ENCODE results near the gene CCR6. TPM values are rescaled to one million over a fixed set of nuclear protein-coding genes. Genes with fewer than 3 reads are reported as not detected.

Gene CCR6
- total RNA-seq, 2 experiments from 2014 or later = 0.10 to 0.35 TPM

DNA sequence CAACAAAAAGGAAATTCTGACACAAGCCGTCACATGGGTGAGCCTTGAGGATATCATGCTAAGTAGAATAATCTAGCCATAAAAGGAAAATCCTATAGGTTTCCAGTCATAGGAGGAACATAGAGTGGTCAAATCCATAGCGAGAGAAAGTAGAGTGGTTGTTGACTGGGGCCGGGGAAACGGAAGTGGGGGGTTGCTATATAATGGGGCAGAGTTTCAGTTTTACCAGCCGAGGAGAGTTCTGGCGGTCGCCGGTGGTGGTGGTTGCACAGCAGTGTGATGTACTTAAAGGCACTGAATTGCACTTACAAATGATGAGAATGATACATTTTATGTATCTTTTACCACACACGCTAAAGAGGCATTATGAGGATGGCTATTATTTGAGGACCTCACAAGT lies 30.0 kb downstream of the CCR6 start:
- ChIA-PET CTCF (ENCODE audit: unreplicated experiment) (no interaction called here), POLR2A (interaction anchor here (0.7 to 1.1 kb wide), 4 partner anchors 29 to 164 kb away, joined by 3 to 4 read pairs (median 3); no protein-coding TSS in a partner anchor)
- H3K4me3 ChIP-seq (ENCODE audit: low read depth, low read length, poor library complexity, severe bottlenecking) = peak overlapping the region; percentile 45
- intact Hi-C loops (cut with micrococcal nuclease; ENCODE audit: unreplicated experiment) = no loop called here
- peak overlapping the region; percentile 68 for H3K4me2 ChIP-seq (ENCODE audit: low read length)
- no peak for TF ChIP-seq EZH2phosphoT487 (IDR thresholded peaks at IDR 0.05; ENCODE audit: borderline replicate concordance, low read depth, low read length)
- TF ChIP-seq, protein P1, sequence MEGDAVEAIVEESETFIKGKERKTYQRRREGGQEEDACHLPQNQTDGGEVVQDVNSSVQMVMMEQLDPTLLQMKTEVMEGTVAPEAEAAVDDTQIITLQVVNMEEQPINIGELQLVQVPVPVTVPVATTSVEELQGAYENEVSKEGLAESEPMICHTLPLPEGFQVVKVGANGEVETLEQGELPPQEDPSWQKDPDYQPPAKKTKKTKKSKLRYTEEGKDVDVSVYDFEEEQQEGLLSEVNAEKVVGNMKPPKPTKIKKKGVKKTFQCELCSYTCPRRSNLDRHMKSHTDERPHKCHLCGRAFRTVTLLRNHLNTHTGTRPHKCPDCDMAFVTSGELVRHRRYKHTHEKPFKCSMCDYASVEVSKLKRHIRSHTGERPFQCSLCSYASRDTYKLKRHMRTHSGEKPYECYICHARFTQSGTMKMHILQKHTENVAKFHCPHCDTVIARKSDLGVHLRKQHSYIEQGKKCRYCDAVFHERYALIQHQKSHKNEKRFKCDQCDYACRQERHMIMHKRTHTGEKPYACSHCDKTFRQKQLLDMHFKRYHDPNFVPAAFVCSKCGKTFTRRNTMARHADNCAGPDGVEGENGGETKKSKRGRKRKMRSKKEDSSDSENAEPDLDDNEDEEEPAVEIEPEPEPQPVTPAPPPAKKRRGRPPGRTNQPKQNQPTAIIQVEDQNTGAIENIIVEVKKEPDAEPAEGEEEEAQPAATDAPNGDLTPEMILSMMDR (conservative IDR thresholded peaks at IDR 0.05; ENCODE audit: low read length) = no peak
- DNase-seq (ENCODE audit: low spot score) = peak; percentile 61
- no peaks in the 10 kb centered on the region for H3K36me3 ChIP-seq (ENCODE audit: insufficient read depth, low read length)
- H3K27ac ChIP-seq (ENCODE audit: low read depth, low read length, poor library complexity, severe bottlenecking) = peak overlapping the region; percentile 45
- no peaks in the 10 kb centered on the region for H3K9me2 ChIP-seq (ENCODE audit: insufficient read depth, low read length)
- peaks cover 43% of the 10 kb centered on the region for H3K4me1 ChIP-seq (ENCODE audit: insufficient read depth, low read length, poor library complexity, severe bottlenecking)
- peak overlapping the region; percentile 94 for H2AFZ ChIP-seq (ENCODE audit: low read length)
- H3K9me3 ChIP-seq (ENCODE audit: low read length) = no peaks in the 10 kb centered on the region
- BruUV-seq (replicated peaks) = no TSS peak
- H3K79me2 ChIP-seq (ENCODE audit: insufficient read depth, low read depth, low read length) = no peaks in the 10 kb centered on the region
- H4K20me1 ChIP-seq (ENCODE audit: insufficient read depth, low read length) = no peaks in the 10 kb centered on the region

GRCh38 chr6:167153521-167153959 lies 30.6 kb downstream of the CCR6 start:
- Histone ChIP-seq H3K79me2 (ENCODE audit: insufficient read depth, low read depth, low read length) (no peaks in the 10 kb centered on the region), H3K36me3 (ENCODE audit: insufficient read depth, low read length) (no peaks in the 10 kb centered on the region), H3K4me2 (ENCODE audit: low read length) (peak overlapping the region; percentile 68), H3K4me3 (ENCODE audit: low read depth, low read length, poor library complexity, severe bottlenecking) (peak overlapping the region; percentile 45), H4K20me1 (ENCODE audit: insufficient read depth, low read length) (no peaks in the 10 kb centered on the region), H2AFZ (ENCODE audit: low read length) (peak overlapping the region; percentile 94), H3K4me1 (ENCODE audit: insufficient read depth, low read length, poor library complexity, severe bottlenecking) (peaks cover 44% of the 10 kb centered on the region), H3K27ac (ENCODE audit: low read depth, low read length, poor library complexity, severe bottlenecking) (peak overlapping the region; percentile 45), H3K9me3 (ENCODE audit: low read length) (no peaks in the 10 kb centered on the region), H3K9me2 (ENCODE audit: insufficient read depth, low read length) (no peaks in the 10 kb centered on the region)
- intact Hi-C loops (cut with micrococcal nuclease; ENCODE audit: unreplicated experiment) = no loop called here
- DNase-seq (ENCODE audit: low spot score) = peak; percentile 52
- TF ChIP-seq, protein P1 (conservative IDR thresholded peaks at IDR 0.05; ENCODE audit: low read length) = no peak
- TF ChIP-seq EZH2phosphoT487 (IDR thresholded peaks at IDR 0.05; ENCODE audit: borderline replicate concordance, low read depth, low read length) = no peak
- no TSS peak for BruUV-seq (replicated peaks)
- ChIA-PET POLR2A (interaction anchor here (0.7 to 1.6 kb wide), 4 partner anchors 101 to 165 kb away, joined by 3 read pairs; no protein-coding TSS in a partner anchor), CTCF (ENCODE audit: unreplicated experiment) (no interaction called here)

- ChIA-PET CTCF (ENCODE audit: unreplicated experiment) (no interaction called here), POLR2A (interaction anchor here (1.6 kb wide), 1 partner anchor 147 kb away, joined by 3 read pairs; no protein-coding TSS in a partner anchor)
- Histone ChIP-seq H2AFZ (ENCODE audit: low read length) (peak overlapping the region; percentile 94; the same call in 1 of the 2 replicates), H3K4me1 (ENCODE audit: insufficient read depth, low read length, poor library complexity, severe bottlenecking) (peaks cover 44% of the 10 kb centered on the region), H3K9me2 (ENCODE audit: insufficient read depth, low read length) (no peaks in the 10 kb centered on the region), H4K20me1 (ENCODE audit: insufficient read depth, low read length) (no peaks in the 10 kb centered on the region), H3K9me3 (ENCODE audit: low read length) (no peaks in the 10 kb centered on the region), H3K36me3 (ENCODE audit: insufficient read depth, low read length) (no peaks in the 10 kb centered on the region), H3K27ac (ENCODE audit: low read depth, low read length, poor library complexity, severe bottlenecking) (no peak overlapping the region), H3K4me3 (ENCODE audit: low read depth, low read length, poor library complexity, severe bottlenecking) (no peak overlapping the region), H3K79me2 (ENCODE audit: insufficient read depth, low read depth, low read length) (no peaks in the 10 kb centered on the region), H3K4me2 (ENCODE audit: low read length) (peak overlapping the region; percentile 68)
- DNase-seq (ENCODE audit: low spot score) = no peak
- TF ChIP-seq, protein P1 (conservative IDR thresholded peaks at IDR 0.05; ENCODE audit: low read length) = no peak
- TF ChIP-seq EZH2phosphoT487 (IDR thresholded peaks at IDR 0.05; ENCODE audit: borderline replicate concordance, low read depth, low read length) = no peak
- intact Hi-C loops (cut with micrococcal nuclease; ENCODE audit: unreplicated experiment) = no loop called here
- BruUV-seq (replicated peaks) = no TSS peak
These were observed 31.4 kb downstream of the CCR6 start for GRCh38 chr6:167154291-167154690.

Measured in OCI-LY7 (cell line).